Subcutaneous abdominal adipose tissue (tissue), 5 donors: ENCODE measurements around the gene UGT1A6.

Source experiments
- H3K27ac ChIP-seq: one replicate; pipeline ENCODE4 v1.7.0; 2013; ENCODE audit warnings: low read depth, mild to moderate bottlenecking, inconsistent platforms, low read length, moderate library complexity
- H3K27me3 ChIP-seq, 5 donors: one replicate each; pipeline ENCODE4 v1.7.0; 2013; ENCODE audit warnings: low read length in 5 of 5, inconsistent platforms in 1 of 5; ENCODE audit not compliant: control insufficient read depth in 5 of 5, insufficient read depth in 4 of 5
- H3K36me3 ChIP-seq, 5 donors: one replicate each; pipeline ENCODE4 v1.7.0; 2013; ENCODE audit warnings: low read length in 5 of 5; ENCODE audit not compliant: control insufficient read depth in 5 of 5, insufficient read depth in 5 of 5
- H3K4me1 ChIP-seq, 5 donors: one replicate each; pipeline ENCODE4 v1.7.0; 2013; ENCODE audit warnings: low read length in 5 of 5, mild to moderate bottlenecking in 3 of 5, moderate library complexity in 1 of 5; ENCODE audit not compliant: control insufficient read depth in 5 of 5, insufficient read depth in 5 of 5
- H3K4me3 ChIP-seq, 5 donors: one replicate each; pipeline ENCODE4 v1.7.0; 2013; ENCODE audit warnings: low read length in 5 of 5, low read depth in 1 of 5
- H3K9ac ChIP-seq, 5 donors: one replicate each; pipeline ENCODE4 v1.7.0; 2013; ENCODE audit warnings: low read length in 5 of 5, mild to moderate bottlenecking in 4 of 5, moderate library complexity in 3 of 5
- H3K9me3 ChIP-seq, 5 donors: one replicate each; pipeline ENCODE4 v1.7.0; 2013; ENCODE audit warnings: low read length in 5 of 5; ENCODE audit not compliant: control insufficient read depth in 5 of 5
- donor health status: healthy.
- donor health status: healthy.
- donor health status: healthy.
- donor health status: healthy.
- donor health status: healthy.

The UGT1A6 gene

DNA sequence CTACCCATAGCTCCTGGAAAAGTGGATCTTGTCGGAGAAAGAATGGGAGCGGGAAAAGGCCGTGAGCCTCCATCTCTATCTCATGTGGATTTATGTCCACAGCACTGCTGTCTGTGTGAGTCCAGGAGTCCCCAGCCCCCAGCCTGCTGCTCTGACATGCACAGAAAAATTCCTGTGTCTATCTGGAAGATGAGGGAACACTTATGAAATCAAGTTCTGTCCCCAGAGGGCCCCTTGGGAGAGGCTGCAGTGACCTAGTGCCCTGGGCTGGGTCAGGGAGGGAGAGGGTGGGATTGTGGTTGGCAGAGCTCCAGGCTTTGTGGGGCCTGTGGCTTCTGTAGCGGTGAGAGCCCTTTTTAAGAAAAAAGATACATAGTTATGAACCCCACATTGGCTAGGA is 124.1 kb downstream of the UGT1A6 start:
- no peak overlapping the region for H3K9ac ChIP-seq
- H3K27ac ChIP-seq, result no peak overlapping the region
- H3K9me3 ChIP-seq, result peaks cover 0 to 3% (median 0%) of the 10 kb centered on the region in 5 donors
- no peaks in the 10 kb centered on the region for H3K36me3 ChIP-seq
- H3K4me1 ChIP-seq, result peaks cover 0 to 28% (median 17%) of the 10 kb centered on the region in 5 donors
- H3K4me3 ChIP-seq, result no peak overlapping the region
- H3K27me3 ChIP-seq, result peaks cover 0 to under 1% (median 0%) of the 10 kb centered on the region in 5 donors

DNA sequence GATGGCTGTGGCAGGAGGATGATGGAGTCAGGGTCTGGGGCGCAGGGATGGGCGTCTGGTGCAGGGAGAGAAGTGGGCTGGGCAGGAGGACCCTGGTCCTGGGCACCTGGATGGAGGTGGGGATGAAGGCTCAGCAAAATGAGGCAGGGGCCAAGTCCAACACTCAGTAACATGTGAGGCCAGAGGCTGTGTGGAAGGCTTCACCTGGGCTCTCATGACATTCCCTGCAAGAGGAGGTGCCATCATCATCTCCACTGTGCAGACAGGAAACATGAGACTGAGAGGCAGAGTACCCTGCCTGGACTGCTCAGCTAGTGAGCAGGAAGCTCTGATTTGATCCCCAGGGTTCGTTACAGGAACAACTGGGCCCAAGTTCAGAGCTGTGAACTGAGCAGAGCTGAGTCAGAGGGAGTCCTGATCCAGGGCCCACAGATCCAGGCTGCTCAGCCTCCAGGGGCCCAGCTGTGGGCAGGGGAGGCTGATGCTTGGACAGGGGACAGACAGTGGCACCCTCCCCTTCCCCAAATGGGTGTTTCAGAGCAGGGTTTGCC is 124.7 kb downstream of the UGT1A6 start:
- peaks cover 0 to 3% (median 0%) of the 10 kb centered on the region in 5 donors for H3K9me3 ChIP-seq
- no peaks in the 10 kb centered on the region for H3K27me3 ChIP-seq
- H3K36me3 ChIP-seq, result no peaks in the 10 kb centered on the region
- H3K4me1 ChIP-seq, result peaks cover 0 to 28% (median 17%) of the 10 kb centered on the region in 5 donors
- no peak overlapping the region for H3K4me3 ChIP-seq
- no peak overlapping the region for H3K9ac ChIP-seq
- no peak overlapping the region for H3K27ac ChIP-seq

DNA sequence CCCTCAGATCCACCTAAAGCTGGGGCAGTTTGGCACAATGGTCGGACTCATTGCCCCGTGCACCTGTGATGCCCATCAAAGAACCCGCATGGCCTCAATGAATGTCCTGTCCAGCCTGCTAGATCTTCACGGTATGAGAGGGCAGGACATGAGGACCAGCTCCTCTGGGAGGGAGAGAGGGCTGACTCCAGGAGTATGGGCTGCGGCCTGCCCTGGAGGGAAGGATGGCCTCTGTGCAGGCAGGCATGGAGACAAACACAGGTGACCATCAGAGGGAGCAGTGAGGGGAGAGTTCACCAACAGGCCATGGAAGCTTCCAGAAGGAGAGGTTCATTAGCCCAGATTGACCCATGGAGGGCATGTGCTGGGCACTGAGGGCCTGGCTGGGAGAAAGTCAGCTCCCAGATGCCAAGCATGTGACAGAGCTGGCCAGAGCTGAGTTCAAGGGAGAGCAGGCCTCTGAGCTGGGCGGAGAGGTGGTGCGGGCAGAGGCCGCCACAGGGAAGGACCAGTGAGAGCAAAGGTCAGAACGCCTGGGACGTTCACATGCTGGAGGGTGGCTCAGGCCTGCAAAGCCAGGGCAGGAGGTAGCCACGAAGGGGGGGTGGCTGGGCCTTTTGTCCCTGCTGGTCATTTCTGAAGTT is 125.4 kb downstream of the UGT1A6 start:
- no peaks in the 10 kb centered on the region for H3K27me3 ChIP-seq
- peaks cover 0 to 3% (median 0%) of the 10 kb centered on the region in 5 donors for H3K9me3 ChIP-seq
- H3K4me1 ChIP-seq, result peaks cover 0 to 28% (median 17%) of the 10 kb centered on the region in 5 donors
- H3K36me3 ChIP-seq, result no peaks in the 10 kb centered on the region
- no peak overlapping the region for H3K4me3 ChIP-seq
- no peak overlapping the region for H3K9ac ChIP-seq
- no peak overlapping the region for H3K27ac ChIP-seq

DNA sequence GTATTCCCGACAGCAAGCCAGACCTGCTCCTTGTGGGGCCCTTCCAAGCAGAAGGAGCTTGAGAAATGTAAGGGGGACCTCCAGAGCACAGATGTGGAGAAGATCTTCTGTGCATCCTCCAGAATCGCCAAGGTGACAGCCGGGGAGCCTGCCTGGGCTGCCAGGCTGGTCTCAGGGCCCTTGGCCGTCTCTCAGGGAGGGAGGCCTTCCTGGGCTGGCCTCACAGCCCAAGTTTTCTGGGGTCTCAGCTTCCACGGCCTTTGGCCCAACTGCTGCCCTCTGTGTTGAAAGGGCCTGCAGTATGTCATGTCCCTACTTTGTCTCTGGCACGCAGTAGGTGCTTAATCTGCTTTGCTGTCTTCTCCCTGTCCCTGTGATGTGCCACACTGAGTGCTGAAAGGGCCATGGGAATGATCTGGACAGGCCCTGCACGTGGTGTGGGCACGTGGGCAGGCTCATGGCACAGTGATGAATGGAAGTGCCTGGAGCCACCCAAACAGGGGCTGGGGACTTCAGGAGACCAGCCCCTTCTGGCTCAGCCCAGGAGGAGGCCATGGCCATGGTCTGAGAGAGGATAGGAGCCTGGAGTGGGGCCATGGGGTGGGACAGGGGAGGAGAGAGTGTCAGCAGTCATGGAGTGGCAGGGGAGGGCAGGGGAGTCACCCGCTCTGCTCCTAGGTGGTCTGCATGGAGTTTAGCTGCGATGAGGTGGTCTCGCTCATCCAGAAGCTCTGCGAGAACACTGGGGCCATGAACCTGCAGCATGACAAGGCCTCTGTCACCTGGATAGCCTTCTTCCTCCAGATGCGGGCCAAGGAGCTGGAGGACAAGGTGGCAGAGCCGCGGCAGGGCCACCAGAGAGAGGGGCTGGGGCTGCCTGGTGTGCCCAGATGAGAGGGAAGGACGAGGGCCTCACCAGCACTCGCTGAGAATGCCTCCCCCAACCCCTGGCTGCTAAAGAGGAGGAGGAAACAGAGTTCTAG is 126.2 kb downstream of the UGT1A6 start:
- Histone ChIP-seq H3K4me1 (peaks cover 0 to 35% (median 17%) of the 10 kb centered on the region in 5 donors), H3K27me3 (no peaks in the 10 kb centered on the region), H3K9ac (no peak overlapping the region), H3K36me3 (no peaks in the 10 kb centered on the region), H3K9me3 (peaks cover 0 to 3% (median 0%) of the 10 kb centered on the region in 5 donors), H3K27ac (no peak overlapping the region), H3K4me3 (no peak overlapping the region)

DNA sequence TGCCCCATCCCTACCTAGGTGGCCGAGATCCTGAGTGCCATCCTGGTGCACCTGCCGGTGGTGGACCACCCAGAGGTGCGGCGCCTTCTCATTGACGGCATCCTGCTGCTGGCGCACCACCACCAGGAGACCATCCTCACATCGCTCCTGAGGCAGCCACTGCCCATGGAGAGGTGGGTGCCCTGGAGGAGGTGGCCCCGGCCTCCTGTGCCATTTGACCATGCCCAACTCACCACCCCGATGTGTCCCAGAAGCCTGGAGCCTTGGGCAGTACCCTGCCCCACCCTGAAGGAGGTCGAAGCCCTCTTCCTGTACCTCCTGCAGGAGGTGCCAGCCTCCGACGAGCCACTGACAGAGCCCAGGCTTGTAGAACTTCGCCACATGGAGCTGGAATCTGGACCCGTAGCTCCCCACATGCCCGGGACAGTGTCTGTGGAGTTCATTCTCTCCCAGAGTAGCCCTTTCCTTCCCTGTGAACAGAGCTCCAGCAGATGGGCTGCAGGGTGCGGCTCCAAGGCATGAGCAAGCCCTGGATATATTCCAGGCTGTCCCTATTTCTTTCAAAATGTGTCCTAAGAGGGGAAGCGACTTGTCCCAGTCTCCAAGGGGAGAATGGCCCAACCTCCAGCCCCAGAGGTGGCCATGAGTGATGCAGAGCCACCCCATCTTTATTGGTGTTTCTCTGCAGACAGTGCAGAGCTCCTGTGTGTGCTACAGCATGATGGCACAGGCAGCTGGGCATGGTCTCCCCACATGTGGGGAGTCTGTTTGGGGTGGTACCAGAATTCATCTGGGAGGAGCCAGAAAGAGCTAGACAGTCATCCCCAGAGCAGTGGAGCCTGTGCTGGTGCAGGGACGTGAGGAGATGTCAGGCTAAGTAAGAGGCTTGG is 127.4 kb downstream of the UGT1A6 start:
- peaks cover 0 to 3% (median 0%) of the 10 kb centered on the region in 5 donors for H3K9me3 ChIP-seq
- H3K9ac ChIP-seq, result no peak overlapping the region

DNA sequence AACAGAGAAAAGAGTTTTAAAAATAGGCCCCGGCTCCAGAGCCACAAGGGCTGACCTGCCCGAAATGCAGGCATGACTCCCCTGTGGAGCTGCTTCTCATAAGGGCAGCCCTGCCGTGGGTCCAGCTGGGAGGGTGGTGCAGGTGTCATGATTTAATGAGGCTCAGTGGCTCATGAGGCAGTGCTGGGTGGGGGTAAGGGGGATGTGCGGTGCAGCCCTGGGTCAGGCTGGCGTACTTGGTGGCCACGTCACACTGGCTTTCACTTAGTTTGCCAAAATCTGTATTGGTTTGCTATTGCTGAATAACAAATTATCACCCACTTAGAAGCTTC is 128.1 kb downstream of the UGT1A6 start:
- no peak overlapping the region for H3K27ac ChIP-seq
- peaks cover 0 to 3% (median 0%) of the 10 kb centered on the region in 5 donors for H3K9me3 ChIP-seq
- no peaks in the 10 kb centered on the region for H3K36me3 ChIP-seq
- H3K4me1 ChIP-seq, result peaks cover 0 to 35% (median 17%) of the 10 kb centered on the region in 5 donors
- H3K9ac ChIP-seq, result no peak overlapping the region
- no peaks in the 10 kb centered on the region for H3K27me3 ChIP-seq
- no peak overlapping the region for H3K4me3 ChIP-seq

More for the DNA sequence above, 127.4 kb downstream of the UGT1A6 start:
- Histone ChIP-seq H3K36me3 (no peaks in the 10 kb centered on the region), H3K27ac (no peak overlapping the region), H3K27me3 (no peaks in the 10 kb centered on the region), H3K4me3 (no peak overlapping the region), H3K4me1 (peaks cover 0 to 35% (median 17%) of the 10 kb centered on the region in 5 donors)

DNA sequence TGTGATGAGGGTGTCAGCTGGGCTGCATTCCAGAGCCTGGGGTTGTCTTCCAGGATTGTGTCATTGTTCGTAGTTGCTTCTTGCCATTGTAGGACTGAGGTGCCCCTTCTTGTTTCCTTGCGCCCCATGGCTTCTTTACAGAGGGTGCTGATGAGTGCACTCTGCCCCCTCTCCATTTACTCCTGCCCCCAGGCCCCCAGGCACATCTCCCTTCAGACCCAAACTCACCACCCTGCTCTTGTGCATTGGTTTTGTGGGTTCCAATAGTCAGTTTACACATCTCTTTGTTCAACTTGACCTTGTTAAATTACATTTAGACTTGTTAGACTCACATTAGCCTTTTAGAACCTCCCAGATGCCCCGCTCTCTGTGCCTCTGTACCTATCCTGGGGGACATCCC is 128.5 kb downstream of the UGT1A6 start:
- Histone ChIP-seq H3K4me1 (peaks cover 0 to 35% (median 17%) of the 10 kb centered on the region in 5 donors), H3K27ac (no peak overlapping the region), H3K9me3 (peaks cover 0 to 3% (median 0%) of the 10 kb centered on the region in 5 donors), H3K36me3 (no peaks in the 10 kb centered on the region), H3K9ac (no peak overlapping the region), H3K27me3 (no peaks in the 10 kb centered on the region), H3K4me3 (no peak overlapping the region)

DNA sequence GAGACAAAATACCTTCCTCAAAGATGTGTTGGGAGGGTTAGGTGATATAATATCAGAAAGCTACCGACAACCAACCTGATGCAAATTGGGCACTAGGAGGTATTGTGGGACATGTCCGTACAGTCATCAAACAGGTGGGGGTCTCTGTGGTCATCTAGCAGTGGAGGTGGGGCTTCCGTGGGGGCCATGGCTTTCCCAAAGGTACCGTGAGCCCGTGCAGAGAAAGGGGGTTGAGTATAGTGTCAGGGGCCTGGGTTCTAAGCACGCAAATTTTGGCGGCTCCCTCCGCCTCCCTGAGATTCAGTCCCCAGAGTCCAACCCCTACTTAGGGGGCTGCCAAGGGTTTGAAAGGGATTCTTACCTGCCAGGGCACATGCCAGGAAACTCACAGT is 129.0 kb downstream of the UGT1A6 start:
- peaks cover 0 to 31% (median 13%) of the 10 kb centered on the region in 5 donors for H3K4me1 ChIP-seq
- H3K36me3 ChIP-seq, result no peaks in the 10 kb centered on the region
- no peaks in the 10 kb centered on the region for H3K27me3 ChIP-seq
- H3K9ac ChIP-seq, result no peak overlapping the region
- no peak overlapping the region for H3K27ac ChIP-seq
- H3K4me3 ChIP-seq, result no peak overlapping the region
- H3K9me3 ChIP-seq, result no peaks in the 10 kb centered on the region

DNA sequence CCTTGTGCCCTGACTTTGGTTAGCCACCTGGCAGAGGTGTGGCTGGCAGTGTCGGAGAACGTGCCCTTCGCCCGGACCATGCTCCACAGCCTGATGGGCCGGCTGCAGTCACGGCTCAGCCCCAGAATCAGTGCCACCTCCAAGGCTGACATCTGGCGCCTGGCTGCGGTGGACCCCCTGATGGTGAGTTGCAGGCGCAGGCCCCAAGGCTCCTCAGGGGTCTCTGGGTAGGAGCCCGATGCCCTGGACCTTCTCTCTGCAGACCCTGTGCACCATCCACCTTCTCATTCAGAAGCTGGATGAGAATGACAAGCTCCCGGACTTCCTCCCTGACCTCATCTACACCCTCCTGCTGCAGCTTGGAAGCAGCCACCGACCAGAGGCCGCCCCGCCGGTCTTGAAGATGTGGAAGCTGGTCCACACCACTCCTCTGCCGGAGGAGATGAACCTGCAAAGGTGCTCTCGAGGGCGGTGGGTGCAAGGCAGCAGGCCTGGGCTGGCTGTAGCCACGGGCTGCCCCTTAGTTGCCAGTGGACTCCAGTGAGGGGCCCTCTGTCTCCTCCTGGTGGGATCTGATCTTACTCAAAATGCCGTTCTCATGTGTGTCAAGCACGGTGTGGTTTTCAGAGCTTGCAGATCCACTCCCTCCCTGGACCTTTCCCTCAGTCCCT is 129.5 kb downstream of the UGT1A6 start:
- H3K36me3 ChIP-seq, result no peaks in the 10 kb centered on the region
- no peak overlapping the region for H3K27ac ChIP-seq
- no peak overlapping the region for H3K9ac ChIP-seq
- no peak overlapping the region for H3K4me3 ChIP-seq
- peaks cover 0 to 25% (median 8%) of the 10 kb centered on the region in 5 donors for H3K4me1 ChIP-seq
- H3K9me3 ChIP-seq, result no peaks in the 10 kb centered on the region
- H3K27me3 ChIP-seq, result no peaks in the 10 kb centered on the region
